Occipital lobe (tissue), 2 donors: ENCODE measurements around the gene TMEM145. TPM values are rescaled to one million over a fixed set of nuclear protein-coding genes. Genes with fewer than 3 reads are reported as not detected.
"Not testable (repeated sequence)": the region's sequence is repeated elsewhere in the genome, so short reads cannot be mapped to it uniquely, and the experiment has no call there.

ENCODE experiments used
- DNase-seq: peaks from one replicate; lab custom pipeline; 2025; lab: John Stamatoyannopoulos, UW
- total RNA-seq: library from RNA; depleted of rRNA; stranded (reverse); fragments of >200 nt; gene quantifications from one replicate; pipeline ENCODE4 v1.2.3, GENCODE V29; 2014

Gene TMEM145
- total RNA-seq, result 47.1 TPM

DNA sequence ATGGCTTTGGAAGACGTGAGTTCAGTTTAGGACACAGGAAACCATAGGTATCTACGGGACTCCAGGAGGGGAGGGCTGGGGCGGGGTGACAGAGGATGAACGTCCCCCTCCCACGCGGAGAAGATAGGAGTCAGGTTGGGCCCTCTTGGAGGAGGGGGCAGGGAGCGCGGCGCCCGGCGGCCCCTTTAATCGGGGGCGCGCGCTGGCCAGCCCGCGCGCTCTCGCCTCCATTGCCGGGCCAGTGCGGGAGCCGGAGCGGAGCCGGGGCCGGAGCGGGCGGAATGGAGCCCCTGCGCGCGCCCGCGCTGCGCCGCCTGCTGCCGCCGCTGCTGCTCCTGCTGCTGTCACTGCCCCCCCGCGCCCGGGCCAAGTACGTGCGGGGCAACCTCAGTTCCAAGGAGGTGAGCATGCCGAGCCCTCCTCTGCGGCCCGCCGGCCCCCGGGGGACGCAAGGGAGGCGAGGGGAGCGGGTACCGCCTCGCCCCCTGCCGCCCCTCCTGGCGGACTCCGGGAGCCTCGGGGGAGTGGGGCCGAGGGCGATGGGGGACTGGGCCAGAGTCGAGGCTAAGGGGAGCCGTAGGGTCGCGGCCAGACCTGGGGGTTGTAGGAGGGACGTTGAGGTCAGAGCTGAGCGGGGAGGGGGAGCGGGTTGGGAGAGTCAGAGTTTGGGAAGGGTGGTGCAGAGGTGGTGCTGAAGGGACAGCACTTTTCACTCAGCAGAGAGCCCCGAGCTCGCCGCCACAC lies at the start of gene TMEM145:
TSS of gene TMEM145 (plus strand) at position 214 of the 744 bp plus-strand sequence. CDS start at position 282, 68 bp downstream.
- peak; percentile 49 for DNase-seq

DNA sequence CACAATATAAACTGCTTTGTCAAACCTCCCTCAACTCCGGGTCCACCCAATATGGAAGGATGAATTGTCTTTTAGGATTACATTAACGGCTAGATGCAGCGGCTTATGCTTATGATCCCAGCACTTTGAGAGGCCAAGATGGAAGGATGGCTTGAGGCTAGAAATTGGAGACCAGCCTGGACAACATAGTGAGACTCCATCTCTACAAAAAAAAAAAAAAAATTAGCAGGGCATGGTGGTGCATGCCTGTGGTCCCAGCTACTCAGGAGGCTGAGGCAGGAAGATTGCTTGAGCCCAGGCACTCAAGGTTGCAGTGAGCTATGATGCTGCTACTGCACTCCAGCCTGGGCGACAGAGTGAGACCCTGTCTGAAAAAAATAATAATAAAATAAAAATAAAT lies 47.0 kb upstream of the TMEM145 start:
- not testable (repeated sequence) for DNase-seq

DNA sequence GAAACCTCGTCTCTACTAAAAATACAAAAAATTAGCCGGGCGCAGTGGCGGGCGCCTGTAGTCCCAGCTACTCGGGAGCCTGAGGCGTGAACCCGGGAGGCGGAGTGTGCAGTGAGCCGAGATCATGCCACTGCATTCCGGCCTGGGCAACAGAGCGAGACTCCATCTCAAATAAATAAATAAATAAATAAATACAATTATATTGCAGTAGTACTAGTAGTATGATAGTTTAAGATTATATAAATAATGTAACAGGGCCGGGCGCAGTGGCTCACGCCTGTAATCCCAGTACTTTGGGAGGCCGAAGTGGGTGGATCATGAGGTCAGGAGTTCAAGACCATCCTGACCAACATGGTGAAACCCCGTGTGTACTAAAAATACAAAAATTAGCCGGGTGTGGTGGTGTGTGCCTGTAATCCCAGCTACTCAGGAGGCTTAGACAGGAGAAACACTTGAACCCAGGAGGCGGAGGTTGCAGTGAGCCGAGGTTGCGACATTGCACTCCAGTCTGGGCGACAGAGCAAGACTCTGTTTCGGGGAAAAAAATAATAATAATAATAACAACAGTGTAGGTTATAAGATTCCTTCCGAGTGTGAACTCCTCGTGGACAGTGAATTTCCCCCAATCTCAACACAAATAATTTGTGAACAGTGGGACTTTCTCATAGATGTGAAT lies 46.0 kb upstream of the TMEM145 start:
- DNase-seq, result not testable (repeated sequence)

DNA sequence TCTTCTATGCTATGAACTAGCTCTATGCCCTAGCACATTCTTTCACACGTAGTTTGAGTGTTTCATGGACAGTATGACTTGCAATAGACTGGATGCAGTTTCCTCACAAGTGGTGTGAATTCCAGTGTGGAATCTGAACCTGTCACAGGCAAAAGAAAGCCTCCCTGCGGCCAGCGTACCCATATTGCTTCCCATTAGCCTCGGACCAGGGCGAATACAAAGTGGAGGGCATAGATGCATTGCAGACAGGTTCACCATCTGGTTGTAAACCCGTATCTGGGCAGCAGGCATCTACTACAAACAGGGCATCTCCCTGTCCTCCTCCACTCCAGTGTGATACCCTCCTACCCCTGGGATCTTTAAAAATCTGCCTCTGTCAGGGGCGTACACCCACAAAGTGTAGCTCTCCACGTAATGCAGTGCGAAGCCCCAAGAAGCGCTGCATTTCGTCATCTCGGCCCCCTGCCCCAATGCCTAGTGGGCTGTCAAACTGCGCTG lies 45.4 kb upstream of the TMEM145 start:
- no peak for DNase-seq

DNA sequence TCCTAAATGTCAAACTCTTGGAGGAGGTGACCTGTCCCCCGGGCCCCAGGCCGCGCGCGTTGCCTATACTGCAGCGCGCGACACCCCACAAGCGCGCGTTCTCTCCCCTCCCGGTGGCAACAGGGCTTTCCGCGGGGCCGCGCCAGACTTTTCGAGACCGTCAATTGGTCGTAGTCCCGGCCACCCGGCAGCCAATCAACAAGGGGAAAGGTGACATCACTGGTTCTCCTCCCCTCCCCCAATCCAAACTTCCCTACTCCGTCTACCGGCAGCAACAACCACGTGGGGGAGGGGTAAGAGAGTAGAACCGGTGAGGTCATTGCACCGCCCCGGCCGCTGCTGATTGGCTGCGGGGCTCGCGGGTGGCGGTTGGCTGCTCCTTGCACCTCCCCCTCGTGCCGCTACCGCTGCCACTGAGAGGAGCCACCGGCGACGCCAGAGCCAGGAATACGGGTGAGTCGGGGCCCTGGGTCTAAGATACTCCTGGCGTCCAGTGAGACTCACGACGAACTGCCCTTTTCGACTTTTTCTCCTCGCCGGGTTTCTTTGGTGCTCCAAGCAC lies 44.9 kb upstream of the TMEM145 start:
- peak; percentile 98 for DNase-seq

DNA sequence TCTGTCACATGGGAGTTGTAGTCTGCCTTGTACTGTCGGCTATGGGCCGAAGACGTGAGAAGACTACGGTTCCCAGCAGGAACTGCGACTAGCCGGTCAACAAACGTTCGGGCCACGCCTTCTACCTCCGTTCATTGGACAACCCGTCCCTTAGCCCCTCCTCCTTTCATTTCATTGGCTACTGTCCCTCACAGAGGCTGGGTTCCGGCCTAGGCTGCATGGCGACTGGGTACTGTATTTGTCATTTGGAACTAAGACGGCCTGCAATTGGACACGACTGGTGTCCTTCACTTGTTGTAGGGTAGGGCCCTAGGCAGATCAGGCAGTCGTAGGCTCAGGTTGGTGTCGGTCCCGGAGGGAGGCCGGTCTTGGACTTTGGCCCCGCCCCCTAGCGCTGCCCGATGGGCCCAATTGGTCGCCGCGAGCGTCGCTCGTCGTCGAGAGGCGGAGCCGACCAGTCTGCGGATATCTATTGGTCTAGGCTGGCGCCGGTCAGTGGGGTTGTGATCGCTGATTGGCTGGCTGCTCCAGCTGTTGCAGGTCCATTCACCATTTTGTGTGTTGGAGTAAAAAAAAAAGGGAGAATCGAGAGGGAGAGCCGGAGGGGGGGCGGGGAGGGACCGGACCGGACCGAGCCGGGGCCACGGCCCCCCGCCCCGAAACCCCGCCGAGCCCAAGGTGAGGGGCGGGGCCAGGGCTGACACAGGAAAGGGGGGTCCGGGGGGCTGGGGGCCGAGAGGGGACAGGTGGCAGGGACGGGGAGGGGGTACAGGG lies 44.2 kb upstream of the TMEM145 start, which contains the start of gene CIC:
TSS of gene CIC (plus strand) at position 549 of the 774 bp plus-strand sequence. CDS start 2,532 bp downstream, outside the sequence.
- DNase-seq, result peak; percentile 100

DNA sequence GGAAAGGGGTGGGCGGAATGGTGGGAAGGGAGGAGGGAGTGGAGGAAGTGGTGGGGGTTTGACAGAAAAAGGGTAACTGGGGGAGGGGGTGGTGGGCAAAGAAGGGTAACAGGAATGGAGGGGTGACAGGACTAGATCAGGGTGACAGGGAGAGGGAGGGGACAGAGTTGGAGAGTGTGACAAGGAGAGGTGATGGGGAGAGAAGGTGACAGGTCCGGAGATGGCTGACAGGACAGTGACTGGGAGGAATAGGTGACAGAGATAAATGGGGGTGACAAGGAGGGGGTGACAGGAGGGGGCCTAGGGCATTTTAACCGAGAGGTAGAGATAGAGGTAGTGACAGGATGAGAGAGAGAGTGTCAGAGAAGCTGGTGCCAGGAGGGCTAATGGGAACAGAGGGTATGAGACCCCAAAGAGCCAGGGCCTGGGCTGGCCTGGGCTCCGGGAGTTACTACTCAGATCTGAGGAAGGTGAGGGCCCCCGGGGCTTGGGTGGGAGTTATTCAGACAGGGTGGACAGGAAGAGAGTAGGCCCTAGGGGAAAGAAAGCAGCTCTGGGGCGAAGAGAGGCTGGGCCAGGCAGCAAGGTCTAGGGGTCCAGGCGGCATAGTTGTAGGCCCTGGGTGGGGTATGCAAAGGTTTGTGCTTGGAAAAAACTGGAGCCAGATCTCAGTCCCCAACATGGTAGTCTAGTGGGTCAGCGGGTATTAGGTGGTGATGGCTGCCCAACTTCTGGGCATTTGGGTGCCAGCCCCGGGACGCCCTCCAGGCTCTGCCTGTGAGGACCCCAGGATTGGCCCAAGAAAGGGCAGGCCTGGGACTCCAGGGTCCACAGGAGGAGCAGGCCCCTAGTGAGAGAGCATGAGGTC lies 43.4 kb upstream of the TMEM145 start:
- no peak for DNase-seq

DNA sequence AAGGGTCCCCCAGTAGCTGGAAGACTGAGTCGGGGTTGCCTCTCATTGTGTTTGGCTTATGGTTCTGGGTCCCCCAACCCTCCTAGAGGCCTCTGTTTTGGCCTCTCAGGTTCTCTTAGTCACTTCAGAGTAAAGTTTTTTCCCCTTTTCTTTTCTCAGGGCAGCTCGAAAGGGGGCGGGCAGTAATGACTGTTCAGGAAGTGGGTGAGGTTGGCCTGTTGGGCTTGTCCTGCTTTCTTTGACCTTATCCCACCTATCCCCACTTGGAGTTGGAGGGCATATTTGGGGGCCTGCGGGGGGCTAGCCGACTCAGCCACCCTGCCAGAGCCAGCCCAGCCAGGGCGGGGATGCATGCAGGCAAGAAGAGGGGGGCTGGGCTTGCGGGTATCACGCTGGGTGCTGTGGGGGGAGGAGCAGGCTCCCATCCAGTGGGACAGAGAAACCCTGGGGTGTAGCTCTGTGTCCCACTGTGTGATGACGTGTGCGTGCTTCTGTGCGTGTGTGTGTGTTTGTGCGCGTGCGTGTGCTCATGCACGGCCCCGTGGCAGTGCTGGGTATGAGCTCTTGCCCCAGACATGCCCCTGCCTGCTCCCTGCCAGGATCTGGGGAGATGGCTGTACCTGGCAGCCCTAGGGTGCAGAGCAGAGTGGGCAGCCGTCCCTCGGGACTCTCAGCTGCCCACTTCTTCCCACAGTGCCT lies 42.6 kb upstream of the TMEM145 start:
- peak; percentile 48 for DNase-seq

DNA sequence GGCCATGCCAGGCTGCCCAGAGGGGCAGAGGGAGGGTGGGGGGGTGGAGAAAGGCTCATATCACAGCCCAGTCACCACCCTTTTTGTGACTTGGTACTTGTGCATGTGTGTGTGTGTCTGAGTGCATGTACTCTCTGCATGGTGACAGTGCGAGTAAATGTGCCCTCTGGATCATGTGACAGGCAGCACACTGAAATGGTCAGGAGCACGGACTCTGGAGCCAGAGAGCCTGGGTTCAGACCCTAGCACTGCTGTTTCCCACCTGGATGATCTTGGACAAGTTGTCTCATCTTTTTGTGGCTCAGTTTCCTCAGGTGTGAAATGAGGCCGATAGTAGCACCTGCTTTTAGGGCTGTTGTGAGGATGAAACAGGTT lies 42.1 kb upstream of the TMEM145 start:
- DNase-seq, result no peak

DNA sequence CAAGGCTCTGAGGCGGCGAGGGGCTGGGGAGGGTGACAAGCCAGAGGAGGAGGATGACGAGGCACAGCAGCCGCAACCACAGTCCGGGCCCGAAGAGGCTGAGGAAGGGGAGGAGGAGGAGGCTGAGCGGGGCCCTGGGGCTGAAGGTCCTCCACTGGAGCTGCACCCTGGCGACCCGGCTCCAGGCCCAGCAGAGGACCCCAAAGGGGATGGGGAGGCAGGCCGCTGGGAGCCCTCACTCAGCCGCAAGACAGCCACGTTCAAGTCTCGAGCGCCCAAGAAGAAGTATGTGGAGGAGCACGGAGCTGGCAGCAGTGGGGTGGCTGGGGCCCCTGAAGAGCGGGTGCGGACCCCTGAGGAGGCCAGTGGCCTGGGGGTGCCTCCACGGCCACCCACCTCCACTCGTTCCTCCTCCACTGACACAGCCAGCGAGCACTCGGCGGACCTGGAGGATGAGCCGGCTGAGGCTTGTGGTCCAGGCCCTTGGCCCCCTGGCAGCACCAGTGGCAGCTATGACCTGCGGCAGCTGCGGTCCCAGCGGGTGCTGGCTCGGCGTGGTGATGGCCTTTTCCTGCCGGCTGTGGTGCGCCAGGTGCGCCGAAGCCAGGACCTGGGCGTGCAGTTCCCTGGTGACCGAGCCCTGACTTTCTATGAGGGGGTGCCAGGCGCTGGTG lies 41.1 kb upstream of the TMEM145 start:
- DNase-seq, result no peak

DNA sequence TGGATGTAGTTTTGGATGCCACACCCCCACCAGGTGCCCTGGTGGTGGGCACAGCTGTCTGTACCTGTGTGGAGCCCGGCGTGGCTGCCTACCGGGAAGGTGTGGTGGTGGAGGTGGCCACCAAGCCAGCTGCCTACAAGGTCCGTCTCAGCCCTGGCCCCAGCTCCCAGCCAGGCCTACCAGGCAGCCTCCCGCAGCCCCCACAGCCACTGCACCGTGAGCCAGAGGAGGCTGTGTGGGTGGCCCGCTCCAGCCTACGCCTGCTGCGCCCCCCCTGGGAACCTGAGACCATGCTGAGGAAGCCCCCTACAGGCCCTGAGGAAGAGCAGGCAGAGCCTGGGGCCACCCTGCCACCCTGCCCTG lies 40.6 kb upstream of the TMEM145 start:
- DNase-seq, result no peak

DNA sequence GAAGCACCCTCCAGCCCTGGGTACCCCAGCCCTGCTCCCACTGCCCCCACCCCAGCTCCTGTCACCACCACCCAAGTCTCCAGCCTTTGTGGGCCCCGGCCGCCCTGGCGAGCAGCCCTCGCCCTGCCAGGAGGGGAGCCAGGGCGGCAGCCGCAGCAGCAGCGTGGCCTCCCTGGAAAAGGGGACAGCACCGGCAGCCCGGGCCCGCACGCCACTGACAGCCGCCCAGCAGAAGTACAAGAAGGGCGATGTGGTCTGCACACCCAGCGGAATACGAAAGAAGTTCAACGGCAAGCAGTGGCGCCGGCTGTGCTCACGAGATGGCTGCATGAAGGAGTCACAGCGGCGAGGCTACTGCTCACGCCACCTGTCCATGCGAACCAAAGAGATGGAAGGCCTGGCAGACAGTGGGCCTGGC lies 40.1 kb upstream of the TMEM145 start:
- DNase-seq, result no peak

DNA sequence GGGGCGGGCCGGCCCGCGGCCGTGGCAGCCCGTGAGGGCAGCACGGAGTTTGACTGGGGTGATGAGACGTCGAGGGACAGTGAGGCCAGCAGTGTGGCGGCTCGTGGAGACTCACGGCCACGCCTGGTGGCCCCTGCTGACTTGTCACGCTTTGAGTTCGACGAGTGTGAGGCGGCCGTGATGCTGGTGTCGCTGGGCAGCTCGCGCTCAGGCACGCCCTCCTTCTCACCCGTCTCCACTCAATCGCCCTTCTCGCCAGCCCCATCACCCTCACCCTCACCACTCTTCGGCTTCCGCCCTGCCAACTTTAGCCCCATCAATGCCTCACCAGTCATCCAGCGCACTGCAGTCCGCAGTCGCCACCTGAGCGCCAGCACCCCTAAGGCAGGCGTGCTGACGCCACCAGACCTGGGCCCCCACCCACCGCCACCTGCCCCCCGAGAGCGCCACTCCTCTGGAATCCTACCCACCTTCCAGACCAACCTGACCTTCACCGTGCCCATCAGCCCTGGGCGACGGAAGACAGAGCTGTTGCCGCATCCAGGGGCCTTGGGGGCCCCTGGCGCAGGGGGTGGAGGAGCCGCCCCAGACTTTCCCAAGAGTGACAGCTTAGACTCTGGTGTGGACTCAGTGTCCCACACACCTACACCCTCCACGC lies 39.6 kb upstream of the TMEM145 start:
- DNase-seq, result no peak

DNA sequence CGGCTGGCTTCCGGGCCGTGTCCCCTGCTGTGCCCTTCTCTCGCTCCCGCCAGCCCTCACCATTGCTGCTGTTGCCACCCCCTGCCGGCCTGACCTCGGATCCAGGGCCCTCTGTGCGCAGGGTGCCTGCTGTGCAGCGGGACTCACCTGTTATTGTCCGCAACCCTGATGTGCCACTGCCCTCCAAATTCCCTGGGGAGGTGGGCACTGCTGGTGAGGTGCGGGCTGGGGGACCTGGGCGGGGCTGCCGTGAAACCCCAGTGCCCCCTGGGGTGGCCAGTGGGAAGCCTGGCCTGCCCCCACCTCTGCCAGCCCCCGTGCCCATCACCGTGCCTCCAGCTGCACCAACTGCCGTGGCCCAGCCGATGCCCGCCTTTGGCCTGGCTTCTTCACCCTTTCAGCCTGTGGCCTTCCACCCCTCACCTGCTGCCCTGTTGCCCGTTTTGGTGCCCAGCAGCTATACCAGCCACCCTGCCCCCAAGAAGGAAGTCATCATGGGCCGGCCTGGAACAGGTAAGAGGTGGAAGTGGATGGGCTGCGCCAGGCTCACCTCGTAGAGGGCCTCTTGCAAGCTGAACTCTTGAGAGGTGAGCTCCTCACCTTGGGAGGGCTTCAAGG lies 38.9 kb upstream of the TMEM145 start:
- no peak for DNase-seq

DNA sequence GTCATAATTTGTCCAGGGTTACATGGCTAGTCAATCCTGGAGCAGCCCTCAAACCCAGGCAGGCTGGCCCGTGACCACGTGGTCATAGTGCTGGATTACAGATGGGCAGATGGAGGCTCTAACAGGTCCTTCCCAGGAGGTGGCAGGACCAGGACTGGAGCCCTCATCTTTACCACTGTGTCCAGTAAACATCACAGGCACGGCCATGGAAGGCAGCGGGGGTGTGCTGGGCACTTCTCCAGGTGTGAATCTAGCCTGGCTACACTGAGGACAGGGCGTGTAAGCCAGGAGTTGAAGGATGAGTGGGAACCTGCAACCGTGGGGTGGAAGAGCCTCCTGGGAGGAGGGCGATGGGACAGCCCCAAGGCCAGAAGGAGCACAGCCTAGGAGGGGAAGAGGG lies 38.0 kb upstream of the TMEM145 start:
- DNase-seq, result no peak

DNA sequence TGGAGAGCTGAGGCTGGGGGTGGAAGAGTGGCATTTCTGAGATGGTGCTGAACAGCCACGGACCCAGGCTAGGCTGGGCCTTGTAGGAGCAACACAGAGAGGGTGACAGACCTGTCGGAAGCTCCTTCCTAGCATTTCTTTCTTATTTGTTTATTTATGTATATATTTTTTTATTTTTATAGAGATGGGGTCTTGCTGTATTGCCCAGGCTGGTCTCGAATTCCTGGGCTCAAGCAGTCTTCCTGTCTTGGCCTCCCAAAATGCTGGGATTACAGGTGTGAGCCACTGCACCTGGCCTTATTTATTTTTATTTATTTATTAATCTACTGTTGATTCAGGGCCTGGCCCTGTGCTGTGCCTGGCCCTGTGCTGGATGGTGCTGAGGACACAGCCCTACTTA lies 37.6 kb upstream of the TMEM145 start:
- no peak for DNase-seq

DNA sequence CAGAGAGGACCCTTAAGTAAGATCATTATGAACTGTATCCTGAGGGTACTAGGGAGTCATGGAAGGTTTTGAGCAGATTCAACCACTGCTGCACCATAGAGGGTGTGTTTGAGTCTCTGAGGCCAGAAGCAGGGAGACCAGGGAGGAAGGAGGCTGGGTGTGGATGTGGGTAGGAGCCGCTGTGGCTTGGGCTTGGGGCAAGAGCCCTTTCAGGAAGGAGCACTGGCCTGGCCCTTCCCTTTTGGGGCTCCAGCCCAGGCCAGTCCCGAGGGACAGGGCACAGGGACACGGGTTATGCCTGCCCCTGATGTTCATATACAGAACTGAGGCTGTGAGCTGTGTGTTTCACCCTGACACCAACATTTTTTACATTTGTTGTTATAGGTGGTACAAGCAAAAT lies 36.8 kb upstream of the TMEM145 start:
- no peak for DNase-seq

DNA sequence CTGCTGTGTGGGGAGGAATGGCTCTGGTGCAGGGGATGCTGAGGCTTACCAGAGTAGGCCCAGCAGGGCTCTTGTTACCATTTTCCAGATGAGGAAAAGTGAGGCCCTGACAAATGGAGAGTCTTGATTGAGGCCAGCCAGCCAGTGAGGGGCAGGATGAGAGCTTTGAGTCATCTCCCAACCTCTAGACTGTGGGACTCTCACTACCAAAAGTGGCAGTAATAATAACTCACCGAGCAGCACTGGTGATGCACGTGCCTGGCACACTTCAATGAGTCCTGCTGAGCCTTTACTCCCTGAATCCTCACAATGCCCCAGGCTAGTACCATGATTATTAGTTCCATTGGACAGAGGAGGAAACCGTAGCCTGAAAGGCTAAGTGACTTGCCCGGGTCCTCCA lies 36.3 kb upstream of the TMEM145 start:
- DNase-seq, result no peak
